GM23248 (cell line): Measurements from ENCODE around the gene QRFP. TPM values are rescaled to one million over a fixed set of nuclear protein-coding genes. Genes with fewer than 3 reads are reported as not detected.

Experiments used
- DNase-seq: peaks from one replicate; pipeline ENCODE4 v3.0.0-alpha.2; 2015
- H2AFZ ChIP-seq: fragments of 200-600 bp; sonication (generic); 2 replicates; pipeline ENCODE4 v1.6.1; 2016; ENCODE audit warnings: antibody characterized with exemption
- H3F3A ChIP-seq: fragments of 200-600 bp; sonication (generic); 2 replicates; pipeline ENCODE4 v1.6.1; 2016; ENCODE audit warnings: mild to moderate bottlenecking, antibody characterized with exemption, mixed run types; ENCODE audit not compliant: insufficient read depth
- H3K27ac ChIP-seq: fragments of 200-600 bp; sonication (generic); 2 replicates; pipeline ENCODE4 v1.5.1; 2016; ENCODE audit warnings: mild to moderate bottlenecking
- H3K27me3 ChIP-seq: fragments of 200-600 bp; sonication (generic); replicated peaks from 2 replicates; pipeline ENCODE4 v1.6.1; 2016; ENCODE audit warnings: mild to moderate bottlenecking; ENCODE audit not compliant: insufficient read depth
- H3K36me3 ChIP-seq: fragments of 200-600 bp; sonication (generic); 2 replicates; pipeline ENCODE4 v1.6.1; 2016; ENCODE audit warnings: low read depth, mild to moderate bottlenecking
- H3K4me1 ChIP-seq: fragments of 200-600 bp; sonication (generic); 2 replicates; pipeline ENCODE4 v1.6.1; 2016; ENCODE audit warnings: mild to moderate bottlenecking; ENCODE audit not compliant: insufficient read depth
- H3K4me2 ChIP-seq: fragments of 200-600 bp; sonication (generic); one replicate; pipeline ENCODE4 v1.6.1; 2016; ENCODE audit warnings: mild to moderate bottlenecking; ENCODE audit not compliant: unreplicated experiment
- H3K4me3 ChIP-seq: fragments of 200-600 bp; sonication (generic); 2 replicates; pipeline ENCODE4 v1.5.1; 2016; ENCODE audit warnings: mild to moderate bottlenecking
- H3K79me2 ChIP-seq: fragments of 200-600 bp; sonication (generic); 2 replicates; pipeline ENCODE4 v1.6.1; 2016; ENCODE audit warnings: mild to moderate bottlenecking; ENCODE audit not compliant: insufficient read depth
- H3K9ac ChIP-seq: fragments of 200-600 bp; sonication (generic); 2 replicates; pipeline ENCODE4 v1.6.1; 2016; ENCODE audit warnings: mild to moderate bottlenecking
- H3K9me2 ChIP-seq: fragments of 200-600 bp; sonication (generic); 2 replicates; pipeline ENCODE4 v1.6.1; 2016; ENCODE audit warnings: mixed run types, mild to moderate bottlenecking, moderate library complexity; ENCODE audit not compliant: insufficient read depth
- H3K9me3 ChIP-seq: fragments of 200-600 bp; sonication (generic); one replicate; pipeline ENCODE4 v1.6.1; 2017; ENCODE audit warnings: low read depth
- H4K20me1 ChIP-seq: fragments of 200-600 bp; sonication (generic); 2 replicates; pipeline ENCODE4 v1.6.0; 2016; ENCODE audit not compliant: insufficient read depth
- EZH2 ChIP-seq: fragments of 200-600 bp; sonication (generic); IDR thresholded peaks from 2 replicates; pipeline ENCODE4 v1.6.1; 2018; ENCODE audit warnings: antibody characterized with exemption, mild to moderate bottlenecking; ENCODE audit not compliant: insufficient read depth, poor library complexity, severe bottlenecking
- EZH2phosphoT487 ChIP-seq: fragments of 200-600 bp; sonication (generic); IDR thresholded peaks from 2 replicates; pipeline ENCODE4 v1.6.1; 2018; ENCODE audit warnings: antibody characterized with exemption, moderate library complexity, mild to moderate bottlenecking, low read depth; ENCODE audit not compliant: insufficient read depth
- WGBS, 2 experiments: methylation state at CpG; one replicate each; pipeline ENCODE4 v1.1.6; 2015 to 2017; ENCODE audit warnings: low lambda C conversion rate in 2 of 2, low coverage in 1 of 2; ENCODE audit errors: missing lambda C conversion rate in 2 of 2; 5-methylcytosine and 5-hydroxymethylcytosine counted together
- in situ Hi-C: fragments of 300-500 bp; cut with MboI; formaldehyde crosslinking; loops from 2 replicates; pipeline ENCODE4 v1.15.0; 2020
- polyA plus RNA-seq: library from polyadenylated mRNA; unstranded; fragments of >200 nt; fragmentation: Nextera tagmentation; extraction: Ambion mirVana; gene quantifications from 2 replicates; pipeline ENCODE4 v1.2.1, GENCODE V29; 2016
- total RNA-seq: library from RNA; depleted of rRNA; stranded (reverse); fragments of >200 nt; shearing (Covaris generic); gene quantifications from 2 replicates; pipeline ENCODE4 v1.2.3, GENCODE V29; 2014

QRFP gene
- total and polyA plus RNA-seq, 2 experiments from 2014 or later: 0.18 TPM; not detected in 1

- DNase-seq: no peak
- Histone ChIP-seq H3F3A (peaks cover 6% of the 10 kb centered on the region; the same call in 1 of the 2 replicates), H3K79me2 (no peaks in the 10 kb centered on the region), H4K20me1 (no peaks in the 10 kb centered on the region), H2AFZ (no peak overlapping the region), H3K36me3 (no peaks in the 10 kb centered on the region), H3K9me3 (no peaks in the 10 kb centered on the region), H3K4me2 (no peak overlapping the region), H3K9ac (no peak overlapping the region), H3K27me3 (no peaks in the 10 kb centered on the region), H3K4me3 (no peak overlapping the region), H3K9me2 (no peaks in the 10 kb centered on the region), H3K27ac (no peak overlapping the region), H3K4me1 (peaks cover 6% of the 10 kb centered on the region)
- 81% methylated on average over 22 of the region's 22 CpGs for WGBS, 2 experiments
- TF ChIP-seq EZH2: no peak
- TF ChIP-seq EZH2phosphoT487: no peak
- in situ Hi-C loops: no loop called here
These were observed 11.7 kb upstream of the QRFP start for GRCh38 chr9:130908146-130908877.

GRCh38 chr9:130906735-130907416 is 10.3 kb upstream of the QRFP start:
- H3K36me3 ChIP-seq: no peaks in the 10 kb centered on the region
- no peaks in the 10 kb centered on the region for H4K20me1 ChIP-seq
- H3K9me3 ChIP-seq: no peaks in the 10 kb centered on the region
- no peaks in the 10 kb centered on the region for H3K9me2 ChIP-seq
- no peak overlapping the region for H3K9ac ChIP-seq
- H3K4me1 ChIP-seq: no peaks in the 10 kb centered on the region
- no peak overlapping the region for H3K27ac ChIP-seq
- DNase-seq: no peak
- no peaks in the 10 kb centered on the region for H3K27me3 ChIP-seq
- no peaks in the 10 kb centered on the region for H3F3A ChIP-seq
- no peak overlapping the region for H3K4me2 ChIP-seq
- 74 to 78% methylated on average over 16 to 21 of the region's 21 CpGs for WGBS, 2 experiments
- in situ Hi-C loops: no loop called here
- no peaks in the 10 kb centered on the region for H3K79me2 ChIP-seq
- no peak overlapping the region for H3K4me3 ChIP-seq
- H2AFZ ChIP-seq: no peak overlapping the region
- TF ChIP-seq EZH2phosphoT487 (no peak), EZH2 (no peak)

GRCh38 chr9:130905902-130906734 is 9.5 kb upstream of the QRFP start:
- H3K27ac ChIP-seq: no peak overlapping the region
- WGBS, 2 experiments: 66 to 69% methylated on average over 24 of the region's 24 CpGs
- in situ Hi-C loops: no loop called here
- H2AFZ ChIP-seq: no peak overlapping the region
- H3K27me3 ChIP-seq: no peaks in the 10 kb centered on the region
- no peaks in the 10 kb centered on the region for H3K79me2 ChIP-seq
- no peaks in the 10 kb centered on the region for H4K20me1 ChIP-seq
- no peaks in the 10 kb centered on the region for H3K4me1 ChIP-seq
- H3K9me3 ChIP-seq: no peaks in the 10 kb centered on the region
- no peak overlapping the region for H3K4me2 ChIP-seq
- DNase-seq: no peak
- H3K9me2 ChIP-seq: no peaks in the 10 kb centered on the region
- no peaks in the 10 kb centered on the region for H3F3A ChIP-seq
- no peak overlapping the region for H3K9ac ChIP-seq
- no peaks in the 10 kb centered on the region for H3K36me3 ChIP-seq
- no peak overlapping the region for H3K4me3 ChIP-seq
- TF ChIP-seq EZH2 (no peak), EZH2phosphoT487 (no peak)

GRCh38 chr9:130905125-130905901 is 8.7 kb upstream of the QRFP start:
- no peaks in the 10 kb centered on the region for H3K79me2 ChIP-seq
- in situ Hi-C loops: no loop called here
- H2AFZ ChIP-seq: no peak overlapping the region
- 90 to 91% methylated on average over 24 of the region's 24 CpGs for WGBS, 2 experiments
- no peak for TF ChIP-seq EZH2
- no peak for TF ChIP-seq EZH2phosphoT487
- H3K36me3 ChIP-seq: no peaks in the 10 kb centered on the region
- no peak overlapping the region for H3K27ac ChIP-seq
- no peaks in the 10 kb centered on the region for H3K4me1 ChIP-seq
- H3K9ac ChIP-seq: no peak overlapping the region
- no peak for DNase-seq
- no peaks in the 10 kb centered on the region for H4K20me1 ChIP-seq
- no peaks in the 10 kb centered on the region for H3F3A ChIP-seq
- no peaks in the 10 kb centered on the region for H3K9me3 ChIP-seq
- H3K9me2 ChIP-seq: no peaks in the 10 kb centered on the region
- no peak overlapping the region for H3K4me2 ChIP-seq
- no peak overlapping the region for H3K4me3 ChIP-seq
- H3K27me3 ChIP-seq: no peaks in the 10 kb centered on the region
